Kidney epithelial cell (primary cell): ENCODE data around the gene MIDN. TPM values are rescaled to one million over a fixed set of nuclear protein-coding genes. Genes with fewer than 3 reads are reported as not detected.

Source experiments
- DNase-seq: peaks from one replicate; pipeline ENCODE4 v3.0.0-alpha.2; 2010; ENCODE audit warnings: low read depth
- H3K27me3 ChIP-seq: 2 replicates; pipeline ENCODE4 v1.6.0; 2011; ENCODE audit warnings: low read length; ENCODE audit not compliant: control insufficient read depth, insufficient read depth
- H3K36me3 ChIP-seq: 2 replicates; pipeline ENCODE4 v1.5.1; 2011; ENCODE audit warnings: low read length; ENCODE audit not compliant: control insufficient read depth, insufficient read depth
- H3K4me3 ChIP-seq: 2 replicates; pipeline ENCODE4 v1.5.1; 2011; ENCODE audit warnings: low read depth, mild to moderate bottlenecking, control low read depth, low read length
- total RNA-seq: library from RNA; depleted of rRNA; stranded (reverse); fragments of >200 nt; gene quantifications from 2 replicates; pipeline ENCODE4 v1.2.3, GENCODE V29; 2015
- TF ChIP-seq, protein P1 (sequence below): IDR thresholded peaks from 2 replicates; pipeline ENCODE4 v1.5.1; 2011; ENCODE audit warnings: mild to moderate bottlenecking, moderate library complexity, low read length, control low read depth, inconsistent platforms; ENCODE audit not compliant: insufficient read depth, poor library complexity, severe bottlenecking

MIDN gene
- total RNA-seq, 1 donor from 2014 or later, result 69.4 TPM

DNA sequence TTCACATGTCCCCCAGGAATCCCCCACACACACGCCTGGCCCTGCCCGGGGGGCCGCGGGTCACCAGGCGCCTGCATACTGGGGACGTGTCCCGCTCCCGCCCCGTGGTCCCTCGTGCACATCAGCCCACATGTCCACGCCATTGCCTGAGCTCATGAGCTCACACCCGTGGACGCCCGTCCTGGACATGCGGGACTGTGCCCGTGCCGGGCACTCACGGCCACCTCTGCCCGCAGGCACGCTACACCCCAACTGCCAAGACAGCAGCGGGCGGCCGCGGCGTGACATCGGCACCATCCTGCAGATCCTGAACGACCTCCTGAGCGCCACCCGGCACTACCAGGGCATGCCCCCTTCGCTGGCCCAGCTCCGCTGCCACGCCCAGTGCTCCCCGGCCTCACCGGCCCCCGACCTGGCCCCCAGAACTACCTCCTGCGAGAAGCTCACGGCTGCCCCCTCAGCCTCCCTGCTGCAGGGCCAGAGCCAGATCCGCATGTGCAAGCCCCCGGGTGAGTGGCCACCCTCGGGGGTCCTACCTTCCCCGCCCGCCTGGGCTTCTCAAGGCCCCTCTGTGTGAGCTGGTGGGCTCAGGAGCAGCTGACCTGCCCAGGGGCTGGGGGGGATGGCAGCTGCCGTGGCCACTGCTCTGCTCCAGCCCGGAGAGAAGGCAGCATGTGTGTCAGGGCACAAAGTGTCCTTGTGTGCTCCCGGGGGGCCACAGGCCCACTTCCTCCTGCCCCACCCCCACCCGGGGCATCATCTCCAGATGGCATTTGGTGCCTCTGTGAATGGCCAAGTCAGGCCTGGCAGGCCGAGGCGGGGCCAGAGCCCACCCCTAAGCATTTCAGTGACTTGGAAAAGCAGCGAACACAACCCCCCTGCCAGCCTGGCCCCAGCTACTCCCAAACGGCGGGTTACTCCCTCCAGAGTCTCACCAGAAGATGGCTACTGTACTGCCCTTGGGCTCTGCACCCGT is 7.1 kb downstream of the MIDN start:
- Histone ChIP-seq H3K36me3 (peaks cover 10% of the 10 kb centered on the region), H3K4me3 (no peak overlapping the region), H3K27me3 (no peaks in the 10 kb centered on the region)
- no peak for DNase-seq
- TF ChIP-seq, protein P1, sequence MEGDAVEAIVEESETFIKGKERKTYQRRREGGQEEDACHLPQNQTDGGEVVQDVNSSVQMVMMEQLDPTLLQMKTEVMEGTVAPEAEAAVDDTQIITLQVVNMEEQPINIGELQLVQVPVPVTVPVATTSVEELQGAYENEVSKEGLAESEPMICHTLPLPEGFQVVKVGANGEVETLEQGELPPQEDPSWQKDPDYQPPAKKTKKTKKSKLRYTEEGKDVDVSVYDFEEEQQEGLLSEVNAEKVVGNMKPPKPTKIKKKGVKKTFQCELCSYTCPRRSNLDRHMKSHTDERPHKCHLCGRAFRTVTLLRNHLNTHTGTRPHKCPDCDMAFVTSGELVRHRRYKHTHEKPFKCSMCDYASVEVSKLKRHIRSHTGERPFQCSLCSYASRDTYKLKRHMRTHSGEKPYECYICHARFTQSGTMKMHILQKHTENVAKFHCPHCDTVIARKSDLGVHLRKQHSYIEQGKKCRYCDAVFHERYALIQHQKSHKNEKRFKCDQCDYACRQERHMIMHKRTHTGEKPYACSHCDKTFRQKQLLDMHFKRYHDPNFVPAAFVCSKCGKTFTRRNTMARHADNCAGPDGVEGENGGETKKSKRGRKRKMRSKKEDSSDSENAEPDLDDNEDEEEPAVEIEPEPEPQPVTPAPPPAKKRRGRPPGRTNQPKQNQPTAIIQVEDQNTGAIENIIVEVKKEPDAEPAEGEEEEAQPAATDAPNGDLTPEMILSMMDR, result no peak

DNA sequence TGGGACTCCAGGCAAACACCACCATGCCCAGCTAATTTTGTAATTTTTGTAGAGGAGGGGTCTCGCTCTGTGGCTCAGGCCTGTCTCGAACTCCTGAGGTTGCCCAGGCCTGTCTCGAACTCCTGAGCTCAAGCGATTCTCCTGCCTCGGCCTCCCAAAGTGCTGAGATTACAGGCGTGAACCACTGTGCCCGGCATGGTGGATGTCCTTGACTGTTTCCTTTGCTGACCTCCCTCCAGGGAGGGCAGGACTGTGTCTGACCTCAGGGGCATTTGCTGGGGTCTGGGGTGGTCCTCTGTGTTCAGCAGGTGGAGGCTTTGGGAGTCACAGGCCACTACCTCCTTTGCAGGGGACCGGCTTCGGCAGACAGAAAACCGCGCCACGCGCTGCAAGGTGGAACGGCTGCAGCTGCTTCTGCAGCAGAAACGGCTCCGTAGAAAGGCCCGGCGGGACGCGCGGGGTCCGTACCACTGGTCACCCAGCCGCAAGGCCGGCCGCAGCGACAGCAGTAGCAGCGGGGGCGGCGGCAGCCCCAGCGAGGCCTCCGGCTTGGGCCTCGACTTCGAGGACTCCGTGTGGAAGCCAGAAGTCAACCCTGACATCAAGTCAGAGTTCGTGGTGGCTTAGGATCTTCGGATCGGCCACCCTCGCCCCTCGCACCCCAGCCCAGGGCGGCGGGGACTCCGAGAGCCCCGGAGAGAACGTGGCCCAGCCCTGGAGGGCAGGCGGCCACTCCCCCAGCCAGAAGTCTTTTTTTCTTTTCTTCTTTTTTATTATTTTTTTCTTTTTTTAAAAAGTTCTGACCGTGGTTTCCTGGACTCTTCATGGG is 8.5 kb downstream of the MIDN start:
- H3K36me3 ChIP-seq, result peaks cover 7% of the 10 kb centered on the region
- no peaks in the 10 kb centered on the region for H3K27me3 ChIP-seq
- DNase-seq, result no peak
- TF ChIP-seq, protein P1, result no peak
- H3K4me3 ChIP-seq, result no peak overlapping the region

DNA sequence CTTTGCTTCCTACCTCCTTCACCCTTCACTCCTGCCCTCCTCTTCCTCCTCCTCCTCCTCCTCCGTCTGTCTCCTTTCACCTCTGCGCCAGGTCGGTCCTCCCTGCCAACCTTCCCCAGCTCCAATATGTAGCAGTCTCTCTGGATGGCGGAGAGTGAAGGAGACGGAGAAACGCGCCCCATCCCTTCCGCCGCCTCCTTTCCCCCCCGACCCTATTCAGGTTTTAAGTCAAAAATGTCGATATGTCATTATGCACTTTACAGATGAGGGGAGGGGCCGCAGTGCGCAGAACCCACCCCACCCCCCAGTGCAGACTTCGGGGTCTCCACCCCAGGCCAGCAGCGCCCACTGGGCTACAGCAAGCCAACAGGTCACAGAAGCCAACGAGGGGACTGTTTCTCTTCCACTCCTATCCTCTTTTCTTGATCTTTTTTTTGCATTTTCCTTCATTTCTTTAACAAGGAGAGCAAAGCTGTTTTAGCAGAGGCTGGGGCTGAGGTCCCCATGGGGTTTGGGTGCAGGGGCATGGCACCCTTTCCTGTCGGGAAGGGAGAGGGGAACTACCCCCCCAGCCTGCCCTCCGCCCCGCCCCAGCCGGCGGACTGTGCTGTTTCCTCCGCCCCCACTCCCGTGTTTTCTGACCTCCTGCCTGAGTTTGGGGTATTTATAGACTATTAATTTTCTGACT is 9.2 kb downstream of the MIDN start:
- no peak overlapping the region for H3K4me3 ChIP-seq
- no peaks in the 10 kb centered on the region for H3K27me3 ChIP-seq
- peaks cover 7% of the 10 kb centered on the region for H3K36me3 ChIP-seq
- DNase-seq, result no peak
- TF ChIP-seq, protein P1, result no peak

DNA sequence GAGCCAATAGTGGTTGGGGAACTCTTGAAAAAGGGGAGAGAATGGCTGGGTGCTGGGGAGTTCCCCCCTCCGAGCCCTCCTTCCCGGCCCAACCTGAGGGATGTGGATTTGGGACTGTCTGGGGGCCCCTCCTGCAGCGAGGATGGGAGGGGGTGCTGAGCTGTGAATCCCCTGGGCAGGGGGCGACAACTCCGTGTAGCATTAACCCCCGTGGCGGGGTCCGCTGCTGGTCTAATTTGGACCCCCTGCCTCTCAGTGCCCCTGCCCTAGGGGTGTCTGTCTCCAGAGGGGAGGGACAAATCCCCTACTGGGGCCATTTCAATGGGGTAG is 9.7 kb downstream of the MIDN start:
- TF ChIP-seq, protein P1, result no peak
- Histone ChIP-seq H3K4me3 (no peak overlapping the region), H3K27me3 (no peaks in the 10 kb centered on the region), H3K36me3 (peaks cover 7% of the 10 kb centered on the region)
- no peak for DNase-seq

DNA sequence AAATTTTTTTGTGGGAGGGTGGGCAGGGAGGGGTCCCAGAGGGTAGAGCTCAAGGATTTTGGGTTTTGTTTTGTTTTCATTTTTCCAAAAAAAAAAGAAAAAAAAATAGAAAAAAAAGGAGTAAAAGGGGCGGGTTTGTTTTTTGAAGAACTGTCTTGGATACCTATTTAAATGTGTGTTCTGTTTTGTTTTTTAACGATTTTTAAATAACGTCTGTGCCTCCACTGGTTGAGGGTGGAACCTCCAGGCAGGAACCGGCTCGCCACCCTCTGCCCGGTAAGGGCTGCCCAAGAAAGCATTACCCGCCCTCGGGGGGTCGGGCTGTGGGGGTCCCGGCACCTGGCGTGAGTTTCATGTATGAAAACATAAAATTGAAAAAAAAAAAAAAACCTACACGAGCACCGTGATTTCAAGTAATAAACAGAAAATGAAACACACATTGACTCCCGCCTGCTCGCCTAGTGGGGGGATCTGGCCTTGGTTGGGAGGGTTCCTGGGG is 10.4 kb downstream of the MIDN start:
- no peak for DNase-seq
- TF ChIP-seq, protein P1, result no peak
- no peaks in the 10 kb centered on the region for H3K27me3 ChIP-seq
- peaks cover 7% of the 10 kb centered on the region for H3K36me3 ChIP-seq
- H3K4me3 ChIP-seq, result no peak overlapping the region
